ENCODE results near the gene ZBTB46.

Gene ZBTB46

DNA sequence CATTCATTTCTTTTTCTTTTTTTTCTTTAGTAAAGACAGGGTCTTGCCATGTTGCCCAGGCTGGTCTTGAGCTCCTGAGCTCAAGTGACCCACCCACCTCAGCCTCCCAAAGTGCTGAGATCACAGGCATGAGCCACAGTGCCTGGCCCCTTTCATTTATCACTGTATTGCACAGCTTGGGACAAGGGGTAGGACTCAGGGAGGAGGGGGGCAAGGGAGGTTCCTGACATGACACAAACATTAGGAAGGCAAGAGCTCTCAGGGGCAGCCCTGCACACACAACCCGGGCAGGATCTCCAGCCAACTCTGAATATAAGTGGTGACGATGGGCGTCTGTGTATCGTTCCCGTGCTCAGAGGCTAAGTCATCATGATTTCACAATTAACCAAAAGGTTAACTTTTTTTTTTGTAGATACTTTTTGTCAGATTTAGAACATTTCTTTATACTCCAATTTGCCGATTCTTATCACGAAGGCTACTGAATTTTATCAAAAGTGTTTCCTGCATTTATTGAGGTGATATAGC, 71.6 kb downstream of the ZBTB46 start:
- no peaks in the 10 kb centered on the region for H3K36me3 ChIP-seq (ENCODE audit: control insufficient read depth, insufficient read depth, low read length)
- no peaks in the 10 kb centered on the region for H3K27me3 ChIP-seq (ENCODE audit: control insufficient read depth, insufficient read depth, low read length)
- H3K9ac ChIP-seq (ENCODE audit: low read depth, low read length) = no peak overlapping the region
- H3K9me3 ChIP-seq (ENCODE audit: control insufficient read depth, insufficient read depth, low read length) = no peaks in the 10 kb centered on the region
- no peak overlapping the region for H3K4me3 ChIP-seq (ENCODE audit: low read depth, low read length)
- H3K4me1 ChIP-seq (ENCODE audit: control insufficient read depth, insufficient read depth, low read length) = no peaks in the 10 kb centered on the region
- no peak overlapping the region for H3K27ac ChIP-seq (ENCODE audit: low read depth, low read length)

GRCh38 chr20:63758152-63758551, 72.9 kb downstream of the ZBTB46 start:
- H3K9me3 ChIP-seq (ENCODE audit: control insufficient read depth, insufficient read depth, low read length) = no peaks in the 10 kb centered on the region
- no peak overlapping the region for H3K9ac ChIP-seq (ENCODE audit: low read depth, low read length)
- H3K36me3 ChIP-seq (ENCODE audit: control insufficient read depth, insufficient read depth, low read length) = no peaks in the 10 kb centered on the region
- H3K27ac ChIP-seq (ENCODE audit: low read depth, low read length) = no peak overlapping the region
- no peaks in the 10 kb centered on the region for H3K27me3 ChIP-seq (ENCODE audit: control insufficient read depth, insufficient read depth, low read length)
- no peaks in the 10 kb centered on the region for H3K4me1 ChIP-seq (ENCODE audit: control insufficient read depth, insufficient read depth, low read length)
- H3K4me3 ChIP-seq (ENCODE audit: low read depth, low read length) = no peak overlapping the region

GRCh38 chr20:63756648-63756991, 74.4 kb downstream of the ZBTB46 start:
- no peaks in the 10 kb centered on the region for H3K4me1 ChIP-seq (ENCODE audit: control insufficient read depth, insufficient read depth, low read length)

DNA sequence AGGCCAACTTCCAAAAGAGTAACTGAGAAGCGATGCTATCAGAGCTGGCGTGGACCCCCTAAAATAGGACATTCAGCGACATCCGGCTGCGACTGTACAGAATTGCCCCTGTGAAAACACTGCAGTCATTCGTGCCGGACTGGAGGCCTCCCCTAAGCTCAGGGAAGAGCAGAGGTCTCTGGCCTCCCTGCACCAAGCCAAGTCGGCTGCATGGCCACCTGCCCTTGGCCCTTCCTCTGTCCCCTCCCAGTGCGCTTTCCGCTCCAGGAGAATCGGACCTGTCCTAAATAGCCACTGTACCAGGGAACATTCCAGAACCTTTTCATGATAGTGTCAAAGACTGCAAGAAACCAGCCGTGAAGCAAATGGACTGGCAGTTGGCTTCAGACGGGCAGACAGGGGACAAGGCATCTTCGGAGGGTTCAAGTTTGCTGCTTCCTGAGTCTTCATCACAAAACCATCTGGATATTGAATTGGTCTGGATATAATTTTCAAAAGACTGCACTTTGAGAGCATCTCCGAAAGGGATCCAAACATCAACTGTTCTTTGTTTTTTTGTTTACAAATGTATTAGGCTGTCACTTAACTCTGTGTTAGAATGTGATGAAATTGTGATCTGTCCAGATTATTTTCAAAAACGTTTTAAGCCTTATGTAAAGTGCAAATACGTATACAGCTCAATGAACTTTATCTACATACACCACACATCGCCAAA, 75.0 kb downstream of the ZBTB46 start:
- Histone ChIP-seq H3K27ac (ENCODE audit: low read depth, low read length) (no peak overlapping the region), H3K9me3 (ENCODE audit: control insufficient read depth, insufficient read depth, low read length) (no peaks in the 10 kb centered on the region), H3K4me1 (ENCODE audit: control insufficient read depth, insufficient read depth, low read length) (peaks cover 2% of the 10 kb centered on the region; the same call in 1 of the 2 replicates), H3K36me3 (ENCODE audit: control insufficient read depth, insufficient read depth, low read length) (no peaks in the 10 kb centered on the region), H3K27me3 (ENCODE audit: control insufficient read depth, insufficient read depth, low read length) (no peaks in the 10 kb centered on the region), H3K9ac (ENCODE audit: low read depth, low read length) (no peak overlapping the region), H3K4me3 (ENCODE audit: low read depth, low read length) (no peak overlapping the region)

More at GRCh38 chr20:63756648-63756991, 74.4 kb downstream of the ZBTB46 start:
- Histone ChIP-seq H3K9me3 (ENCODE audit: control insufficient read depth, insufficient read depth, low read length) (no peaks in the 10 kb centered on the region), H3K4me3 (ENCODE audit: low read depth, low read length) (no peak overlapping the region), H3K27ac (ENCODE audit: low read depth, low read length) (no peak overlapping the region), H3K36me3 (ENCODE audit: control insufficient read depth, insufficient read depth, low read length) (no peaks in the 10 kb centered on the region), H3K27me3 (ENCODE audit: control insufficient read depth, insufficient read depth, low read length) (no peaks in the 10 kb centered on the region), H3K9ac (ENCODE audit: low read depth, low read length) (no peak overlapping the region)

GRCh38 chr20:63754008-63754407, 77.1 kb downstream of the ZBTB46 start:
- Histone ChIP-seq H3K27me3 (ENCODE audit: control insufficient read depth, insufficient read depth, low read length) (no peaks in the 10 kb centered on the region), H3K27ac (ENCODE audit: low read depth, low read length) (no peak overlapping the region), H3K9ac (ENCODE audit: low read depth, low read length) (no peak overlapping the region), H3K4me1 (ENCODE audit: control insufficient read depth, insufficient read depth, low read length) (peaks cover 3% of the 10 kb centered on the region; the same call in 1 of the 2 replicates), H3K9me3 (ENCODE audit: control insufficient read depth, insufficient read depth, low read length) (no peaks in the 10 kb centered on the region), H3K36me3 (ENCODE audit: control insufficient read depth, insufficient read depth, low read length) (no peaks in the 10 kb centered on the region), H3K4me3 (ENCODE audit: low read depth, low read length) (no peak overlapping the region)

DNA sequence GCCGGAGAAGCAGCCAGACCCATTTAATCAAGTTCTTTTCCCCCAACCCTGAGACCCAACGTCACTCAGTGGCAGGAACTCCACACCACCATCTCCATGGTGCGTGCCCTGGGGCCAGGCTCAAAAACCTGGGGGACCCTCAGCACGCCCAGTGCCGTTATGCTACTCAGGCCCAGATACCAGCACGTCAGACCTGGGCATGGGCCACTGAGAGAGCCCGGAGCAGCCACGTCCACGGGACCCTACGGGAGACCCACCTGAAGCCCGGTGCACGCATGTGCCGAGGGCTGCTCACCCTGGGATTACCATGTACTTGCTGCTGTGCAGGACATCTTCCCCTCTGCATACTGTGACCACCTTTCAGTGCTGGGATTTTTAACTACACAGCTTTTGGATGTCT, 77.7 kb downstream of the ZBTB46 start:
- Histone ChIP-seq H3K27me3 (ENCODE audit: control insufficient read depth, insufficient read depth, low read length) (no peaks in the 10 kb centered on the region), H3K27ac (ENCODE audit: low read depth, low read length) (no peak overlapping the region)

DNA sequence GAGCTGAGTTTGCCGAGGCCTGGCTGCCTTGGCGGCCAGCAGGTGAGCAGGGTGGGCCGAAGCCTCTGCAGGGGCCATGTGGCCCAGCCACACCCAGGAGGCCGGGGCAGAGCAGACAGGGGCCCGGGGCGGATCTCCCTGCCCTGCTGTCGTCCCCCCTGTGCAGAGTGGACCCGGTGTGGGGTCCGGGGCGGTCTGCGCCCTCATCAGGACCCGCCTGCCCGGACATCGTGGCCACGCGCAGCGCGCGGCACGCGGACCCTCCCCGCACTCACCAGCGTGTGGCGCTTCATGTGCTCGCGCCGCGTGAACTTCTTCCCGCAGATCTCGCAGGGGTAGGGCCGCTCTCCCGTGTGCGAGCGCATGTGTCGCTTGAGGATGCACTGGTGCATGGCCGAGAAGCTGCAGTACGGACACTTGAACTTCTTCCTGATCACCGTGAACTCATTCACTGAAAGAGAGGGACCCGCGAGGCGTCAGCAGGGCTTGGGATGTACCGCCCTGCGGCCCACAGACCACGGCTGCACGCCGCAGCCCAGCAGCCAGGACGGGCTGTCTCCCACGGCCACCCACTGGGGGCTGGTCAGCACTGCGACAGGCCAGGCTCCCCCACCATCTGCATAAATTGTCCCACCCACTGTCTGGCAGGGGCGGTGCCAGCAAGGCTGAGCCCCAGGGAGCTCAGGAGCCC, 78.5 kb downstream of the ZBTB46 start:
- peaks cover 3% of the 10 kb centered on the region; the same call in 1 of the 2 replicates for H3K4me1 ChIP-seq (ENCODE audit: control insufficient read depth, insufficient read depth, low read length)
- no peak overlapping the region for H3K27ac ChIP-seq (ENCODE audit: low read depth, low read length)
- no peak overlapping the region for H3K9ac ChIP-seq (ENCODE audit: low read depth, low read length)
- H3K9me3 ChIP-seq (ENCODE audit: control insufficient read depth, insufficient read depth, low read length) = no peaks in the 10 kb centered on the region
- no peak overlapping the region for H3K4me3 ChIP-seq (ENCODE audit: low read depth, low read length)
- H3K36me3 ChIP-seq (ENCODE audit: control insufficient read depth, insufficient read depth, low read length) = no peaks in the 10 kb centered on the region
- no peaks in the 10 kb centered on the region for H3K27me3 ChIP-seq (ENCODE audit: control insufficient read depth, insufficient read depth, low read length)

More for the DNA sequence above, 77.7 kb downstream of the ZBTB46 start:
- peaks cover 3% of the 10 kb centered on the region; the same call in 1 of the 2 replicates for H3K4me1 ChIP-seq (ENCODE audit: control insufficient read depth, insufficient read depth, low read length)
- no peaks in the 10 kb centered on the region for H3K9me3 ChIP-seq (ENCODE audit: control insufficient read depth, insufficient read depth, low read length)
- H3K4me3 ChIP-seq (ENCODE audit: low read depth, low read length) = no peak overlapping the region
- H3K36me3 ChIP-seq (ENCODE audit: control insufficient read depth, insufficient read depth, low read length) = no peaks in the 10 kb centered on the region
- H3K9ac ChIP-seq (ENCODE audit: low read depth, low read length) = no peak overlapping the region

GRCh38 chr20:63751471-63752271, 79.4 kb downstream of the ZBTB46 start:
- Histone ChIP-seq H3K9me3 (ENCODE audit: control insufficient read depth, insufficient read depth, low read length) (no peaks in the 10 kb centered on the region), H3K27me3 (ENCODE audit: control insufficient read depth, insufficient read depth, low read length) (no peaks in the 10 kb centered on the region), H3K36me3 (ENCODE audit: control insufficient read depth, insufficient read depth, low read length) (no peaks in the 10 kb centered on the region), H3K4me1 (ENCODE audit: control insufficient read depth, insufficient read depth, low read length) (peaks cover 3% of the 10 kb centered on the region; the same call in 1 of the 2 replicates), H3K4me3 (ENCODE audit: low read depth, low read length) (no peak overlapping the region), H3K9ac (ENCODE audit: low read depth, low read length) (no peak overlapping the region), H3K27ac (ENCODE audit: low read depth, low read length) (peak overlapping the region; percentile 26)

- peak overlapping the region; percentile 26 for H3K27ac ChIP-seq (ENCODE audit: low read depth, low read length)
- no peaks in the 10 kb centered on the region for H3K27me3 ChIP-seq (ENCODE audit: control insufficient read depth, insufficient read depth, low read length)
- no peaks in the 10 kb centered on the region for H3K9me3 ChIP-seq (ENCODE audit: control insufficient read depth, insufficient read depth, low read length)
- no peak overlapping the region for H3K4me3 ChIP-seq (ENCODE audit: low read depth, low read length)
- no peak overlapping the region for H3K9ac ChIP-seq (ENCODE audit: low read depth, low read length)
- no peaks in the 10 kb centered on the region for H3K36me3 ChIP-seq (ENCODE audit: control insufficient read depth, insufficient read depth, low read length)
- peaks cover 3% of the 10 kb centered on the region; the same call in 1 of the 2 replicates for H3K4me1 ChIP-seq (ENCODE audit: control insufficient read depth, insufficient read depth, low read length)
Measured at GRCh38 chr20:63750807-63751470, 80.1 kb downstream of the ZBTB46 start.

DNA sequence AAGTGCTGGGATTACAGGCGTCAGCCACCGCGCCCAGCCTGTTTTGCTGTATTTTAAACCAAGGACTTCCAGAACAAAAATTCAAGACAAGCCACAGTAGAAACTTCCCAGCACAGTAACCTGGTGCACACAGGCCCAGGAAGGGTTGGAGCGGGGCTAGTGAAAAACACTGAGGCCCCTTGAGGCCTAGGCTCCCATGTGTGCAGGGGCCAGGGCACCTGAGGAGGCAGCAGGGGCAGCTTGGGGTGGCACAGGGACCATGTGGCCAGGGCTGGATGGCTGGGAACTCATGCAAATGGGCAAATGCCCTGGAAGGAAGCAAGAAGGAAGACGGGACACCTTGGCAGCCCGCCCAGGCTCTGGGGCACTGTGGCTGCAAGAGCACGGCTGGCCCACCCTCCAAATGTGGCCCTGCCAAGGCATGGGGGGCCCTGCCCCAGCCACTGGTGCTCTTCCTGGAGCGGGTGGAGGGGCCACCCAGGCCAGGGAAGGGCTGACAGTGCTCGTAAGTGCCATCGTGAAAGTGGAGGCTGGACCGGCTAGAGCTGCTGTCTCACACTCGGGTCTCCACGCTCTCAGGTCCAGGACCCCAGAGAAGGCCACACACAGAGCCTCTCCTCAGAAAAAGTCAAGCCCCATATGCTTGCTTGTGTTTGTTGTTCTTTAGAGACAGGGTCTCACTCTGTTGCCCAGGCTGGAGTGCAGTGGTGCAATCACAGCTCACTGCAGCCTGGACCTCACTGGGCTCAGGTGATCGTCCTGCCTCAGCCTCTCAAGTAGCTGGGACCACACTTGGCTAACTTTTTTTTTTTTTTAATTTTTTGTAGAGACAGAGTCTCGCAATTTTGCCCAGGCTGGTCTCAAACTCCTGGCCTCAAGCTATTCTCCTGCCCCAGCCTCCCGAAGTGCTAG, 81.2 kb downstream of the ZBTB46 start:
- Histone ChIP-seq H3K9me3 (ENCODE audit: control insufficient read depth, insufficient read depth, low read length) (no peaks in the 10 kb centered on the region), H3K27ac (ENCODE audit: low read depth, low read length) (no peak overlapping the region), H3K4me3 (ENCODE audit: low read depth, low read length) (no peak overlapping the region), H3K4me1 (ENCODE audit: control insufficient read depth, insufficient read depth, low read length) (peaks cover 3% of the 10 kb centered on the region; the same call in 1 of the 2 replicates), H3K9ac (ENCODE audit: low read depth, low read length) (no peak overlapping the region), H3K27me3 (ENCODE audit: control insufficient read depth, insufficient read depth, low read length) (no peaks in the 10 kb centered on the region), H3K36me3 (ENCODE audit: control insufficient read depth, insufficient read depth, low read length) (no peaks in the 10 kb centered on the region)
